Erythroblast (primary cell): ENCODE data around the gene ERC2.

Experiments
- GATA1 ChIP-seq: IDR thresholded peaks from 2 replicates; pipeline ENCODE4 v1.6.1; 2011; ENCODE audit warnings: low read depth, mild to moderate bottlenecking, control low read depth, low read length, moderate library complexity
- POLR2A ChIP-seq: IDR thresholded peaks from 2 replicates; pipeline ENCODE4 v1.6.1; 2011; ENCODE audit warnings: mild to moderate bottlenecking, low read length

DNA sequence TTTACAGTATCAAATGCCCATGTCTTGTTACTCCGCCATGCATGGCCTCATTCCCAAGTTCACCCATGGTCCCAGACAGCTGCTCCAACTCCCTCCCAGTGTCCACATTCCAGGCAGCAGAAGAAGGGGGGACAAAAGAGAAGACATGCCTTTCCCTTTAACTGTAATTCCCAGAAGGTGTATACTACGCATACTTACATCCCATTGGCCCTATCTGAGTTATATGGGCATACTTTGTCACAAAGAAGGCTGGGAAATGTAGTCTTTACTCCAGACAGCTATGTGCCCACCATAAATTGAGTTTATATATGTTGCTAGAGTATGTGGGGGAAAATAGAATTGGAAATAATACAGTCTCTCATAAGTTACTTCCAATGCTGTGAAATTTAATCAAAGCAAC lies 70.5 kb downstream of the ERC2 start:
- TF ChIP-seq POLR2A, result no peak
- TF ChIP-seq GATA1, result no peak
